NCI-H460 (cell line): ENCODE measurements around the gene MSMO1. TPM values are rescaled to one million over a fixed set of nuclear protein-coding genes. Genes with fewer than 3 reads are reported as not detected.
"Not testable (repeated sequence)": the region's sequence is repeated elsewhere in the genome, so short reads cannot be mapped to it uniquely, and the experiment has no call there.

Source experiments
- DNase-seq: peaks from one replicate; pipeline ENCODE4 v3.0.0-alpha.2; 2016; ENCODE audit warnings: low read depth; ENCODE audit errors: extremely low read depth
- total RNA-seq: library from RNA; depleted of rRNA; stranded (reverse); fragments of >200 nt; shearing (Covaris generic); gene quantifications from 2 replicates; pipeline ENCODE4 v1.2.3, GENCODE V29; 2014

Gene MSMO1
- total RNA-seq, 1 experiment from 2014 or later = 35.0 TPM

GRCh38 chr4:165324236-165324917, 3.1 kb upstream of the MSMO1 start:
- no peak for DNase-seq

- DNase-seq = no peak
Measured at GRCh38 chr4:165324918-165325304, 2.6 kb upstream of the MSMO1 start.

- DNase-seq = peak; percentile 35
Measured at GRCh38 chr4:165325732-165326512, 1.5 kb upstream of the MSMO1 start.

- no peak for DNase-seq
Measured at GRCh38 chr4:165326831-165327210, 648 bp upstream of the MSMO1 start.

- no peak for DNase-seq
Measured at GRCh38 chr4:165328101-165328425, 594 bp downstream of the MSMO1 start.

- no peak for DNase-seq
Measured at GRCh38 chr4:165328708-165329107, 1.2 kb downstream of the MSMO1 start.

GRCh38 chr4:165330071-165330470, 2.6 kb downstream of the MSMO1 start:
- DNase-seq = no peak

GRCh38 chr4:165330666-165331065, 3.2 kb downstream of the MSMO1 start:
- DNase-seq = no peak

- no peak for DNase-seq
Measured at GRCh38 chr4:165331359-165331758, 3.9 kb downstream of the MSMO1 start.

GRCh38 chr4:165331823-165332222, 4.4 kb downstream of the MSMO1 start:
- no peak for DNase-seq

GRCh38 chr4:165332502-165332901, 5.0 kb downstream of the MSMO1 start:
- DNase-seq = no peak

GRCh38 chr4:165335163-165335703, 7.8 kb downstream of the MSMO1 start:
- DNase-seq = no peak

- no peak for DNase-seq
Measured at GRCh38 chr4:165336743-165337142, 9.3 kb downstream of the MSMO1 start.

- not testable (repeated sequence) for DNase-seq
Measured at GRCh38 chr4:165342340-165342739, 14.9 kb downstream of the MSMO1 start.

- no peak for DNase-seq
Measured at GRCh38 chr4:165343353-165344191, 16.1 kb downstream of the MSMO1 start.

GRCh38 chr4:165345666-165346417, 18.4 kb downstream of the MSMO1 start:
- DNase-seq = no peak

- no peak for DNase-seq
Measured at GRCh38 chr4:165347647-165348569, 20.4 kb downstream of the MSMO1 start.

- DNase-seq = no peak
Measured at GRCh38 chr4:165351359-165352130, 24.1 kb downstream of the MSMO1 start.

- DNase-seq = no peak
Measured at GRCh38 chr4:165355900-165356300, 28.4 kb downstream of the MSMO1 start.
